ENCODE results near the gene ABCC4. TPM values are rescaled to one million over a fixed set of nuclear protein-coding genes. Genes with fewer than 3 reads are reported as not detected.

The ABCC4 gene
- total RNA-seq, 1 donor from 2014 or later = 1.7 TPM

GRCh38 chr13:95087746-95088305, 213.4 kb downstream of the ABCC4 start:
- H3K4me3 Mint-ChIP-seq (ENCODE audit: unreplicated experiment) = no peak overlapping the region
- no peaks in the 10 kb centered on the region for H3K9me3 Mint-ChIP-seq (ENCODE audit: unreplicated experiment)
- H3K4me1 Mint-ChIP-seq (ENCODE audit: low read depth, unreplicated experiment) = no peaks in the 10 kb centered on the region
- H3K36me3 Mint-ChIP-seq (ENCODE audit: unreplicated experiment) = no peaks in the 10 kb centered on the region
- H3K27ac Mint-ChIP-seq (ENCODE audit: unreplicated experiment) = no peak overlapping the region
- H3K27me3 Mint-ChIP-seq (ENCODE audit: unreplicated experiment) = no peaks in the 10 kb centered on the region
- DNase-seq = no peak
- TF ChIP-seq CTCF (IDR thresholded peaks at IDR 0.05; ENCODE audit: partially characterized antibody, unreplicated experiment) = no peak

- no peaks in the 10 kb centered on the region for H3K36me3 Mint-ChIP-seq (ENCODE audit: unreplicated experiment)
- TF ChIP-seq CTCF (IDR thresholded peaks at IDR 0.05; ENCODE audit: partially characterized antibody, unreplicated experiment) = no peak
These were observed 214.5 kb downstream of the ABCC4 start for GRCh38 chr13:95086761-95087160.

GRCh38 chr13:95083758-95084157, 217.5 kb downstream of the ABCC4 start:
- H3K4me3 Mint-ChIP-seq (ENCODE audit: unreplicated experiment) = no peak overlapping the region
- DNase-seq = no peak
- no peak overlapping the region for H3K27ac Mint-ChIP-seq (ENCODE audit: unreplicated experiment)
- H3K4me1 Mint-ChIP-seq (ENCODE audit: low read depth, unreplicated experiment) = no peaks in the 10 kb centered on the region
- no peak for TF ChIP-seq CTCF (IDR thresholded peaks at IDR 0.05; ENCODE audit: partially characterized antibody, unreplicated experiment)
- H3K27me3 Mint-ChIP-seq (ENCODE audit: unreplicated experiment) = no peaks in the 10 kb centered on the region
- H3K36me3 Mint-ChIP-seq (ENCODE audit: unreplicated experiment) = no peaks in the 10 kb centered on the region
- no peaks in the 10 kb centered on the region for H3K9me3 Mint-ChIP-seq (ENCODE audit: unreplicated experiment)

More at GRCh38 chr13:95086761-95087160, 214.5 kb downstream of the ABCC4 start:
- H3K27me3 Mint-ChIP-seq (ENCODE audit: unreplicated experiment) = no peaks in the 10 kb centered on the region
- H3K4me3 Mint-ChIP-seq (ENCODE audit: unreplicated experiment) = no peak overlapping the region
- no peak overlapping the region for H3K27ac Mint-ChIP-seq (ENCODE audit: unreplicated experiment)
- no peaks in the 10 kb centered on the region for H3K9me3 Mint-ChIP-seq (ENCODE audit: unreplicated experiment)
- DNase-seq = no peak
- no peaks in the 10 kb centered on the region for H3K4me1 Mint-ChIP-seq (ENCODE audit: low read depth, unreplicated experiment)

GRCh38 chr13:95083066-95083465, 218.2 kb downstream of the ABCC4 start:
- DNase-seq = no peak
- Mint-ChIP-seq H3K27ac (ENCODE audit: unreplicated experiment) (no peak overlapping the region), H3K4me3 (ENCODE audit: unreplicated experiment) (no peak overlapping the region), H3K9me3 (ENCODE audit: unreplicated experiment) (no peaks in the 10 kb centered on the region), H3K27me3 (ENCODE audit: unreplicated experiment) (no peaks in the 10 kb centered on the region), H3K4me1 (ENCODE audit: low read depth, unreplicated experiment) (no peaks in the 10 kb centered on the region), H3K36me3 (ENCODE audit: unreplicated experiment) (no peaks in the 10 kb centered on the region)
- no peak for TF ChIP-seq CTCF (IDR thresholded peaks at IDR 0.05; ENCODE audit: partially characterized antibody, unreplicated experiment)

- H3K27me3 Mint-ChIP-seq (ENCODE audit: unreplicated experiment) = no peaks in the 10 kb centered on the region
- no peaks in the 10 kb centered on the region for H3K4me1 Mint-ChIP-seq (ENCODE audit: low read depth, unreplicated experiment)
- no peak overlapping the region for H3K27ac Mint-ChIP-seq (ENCODE audit: unreplicated experiment)
- TF ChIP-seq CTCF (IDR thresholded peaks at IDR 0.05; ENCODE audit: partially characterized antibody, unreplicated experiment) = no peak
- no peaks in the 10 kb centered on the region for H3K9me3 Mint-ChIP-seq (ENCODE audit: unreplicated experiment)
- DNase-seq = no peak
- H3K4me3 Mint-ChIP-seq (ENCODE audit: unreplicated experiment) = no peak overlapping the region
- H3K36me3 Mint-ChIP-seq (ENCODE audit: unreplicated experiment) = peaks cover 7% of the 10 kb centered on the region
These were observed 225.7 kb downstream of the ABCC4 start for GRCh38 chr13:95075506-95075905.

All from glutamatergic neuron (in vitro differentiated cells).